OCI-LY1 (cell line): ENCODE results near the gene OR2S2.

Experiments used
- EZH2 ChIP-seq: fragments of 200-600 bp; sonication (generic), shearing (Covaris generic); IDR thresholded peaks from 2 replicates; pipeline ENCODE4 v1.8.0; 2017; ENCODE audit warnings: borderline replicate concordance, mixed run types, mild to moderate bottlenecking, antibody characterized with exemption, low read length, moderate library complexity, mixed read lengths
- TF ChIP-seq, protein P1 (sequence below): fragments of 200-600 bp; sonication (generic), shearing (Covaris generic); IDR thresholded peaks from 2 replicates; pipeline ENCODE4 v1.5.1; 2017; ENCODE audit warnings: mild to moderate bottlenecking, antibody characterized with exemption, low read length, moderate library complexity, mixed read lengths

DNA sequence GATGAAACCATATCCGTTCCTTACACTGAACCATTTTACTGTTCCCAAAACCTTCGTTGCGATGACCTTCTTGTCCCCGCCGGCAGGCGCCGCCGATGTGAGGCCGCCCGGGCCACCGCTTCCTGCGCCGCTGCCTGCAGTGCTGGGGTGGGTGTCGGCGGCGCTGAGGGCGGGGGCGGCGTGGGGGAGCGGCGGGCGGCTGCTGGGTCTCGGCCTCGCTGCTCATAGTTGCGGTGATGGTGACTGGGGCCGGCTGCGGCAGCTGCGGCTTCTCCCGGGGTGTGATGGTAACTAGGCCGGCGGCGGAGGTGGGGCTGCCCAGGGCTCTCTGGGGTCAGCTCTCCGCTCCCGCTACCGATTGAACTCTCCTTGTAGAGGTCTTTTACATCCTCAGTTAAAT lies 14.1 kb upstream of the OR2S2 start:
- TF ChIP-seq, protein P1, sequence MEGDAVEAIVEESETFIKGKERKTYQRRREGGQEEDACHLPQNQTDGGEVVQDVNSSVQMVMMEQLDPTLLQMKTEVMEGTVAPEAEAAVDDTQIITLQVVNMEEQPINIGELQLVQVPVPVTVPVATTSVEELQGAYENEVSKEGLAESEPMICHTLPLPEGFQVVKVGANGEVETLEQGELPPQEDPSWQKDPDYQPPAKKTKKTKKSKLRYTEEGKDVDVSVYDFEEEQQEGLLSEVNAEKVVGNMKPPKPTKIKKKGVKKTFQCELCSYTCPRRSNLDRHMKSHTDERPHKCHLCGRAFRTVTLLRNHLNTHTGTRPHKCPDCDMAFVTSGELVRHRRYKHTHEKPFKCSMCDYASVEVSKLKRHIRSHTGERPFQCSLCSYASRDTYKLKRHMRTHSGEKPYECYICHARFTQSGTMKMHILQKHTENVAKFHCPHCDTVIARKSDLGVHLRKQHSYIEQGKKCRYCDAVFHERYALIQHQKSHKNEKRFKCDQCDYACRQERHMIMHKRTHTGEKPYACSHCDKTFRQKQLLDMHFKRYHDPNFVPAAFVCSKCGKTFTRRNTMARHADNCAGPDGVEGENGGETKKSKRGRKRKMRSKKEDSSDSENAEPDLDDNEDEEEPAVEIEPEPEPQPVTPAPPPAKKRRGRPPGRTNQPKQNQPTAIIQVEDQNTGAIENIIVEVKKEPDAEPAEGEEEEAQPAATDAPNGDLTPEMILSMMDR = no peak
- no peak for TF ChIP-seq EZH2
